NCI-H524 (cell line): ENCODE measurements around the gene CDHR2.
"Not testable (repeated sequence)": the region's sequence is repeated elsewhere in the genome, so short reads cannot be mapped to it uniquely, and the experiment has no call there.

Experiments used
- DNase-seq, 2 experiments: peaks; one replicate each; lab custom pipeline; 2025; lab: John Stamatoyannopoulos, UW

Gene CDHR2

GRCh38 chr5:176540956-176541337 lies 8.2 kb upstream of the CDHR2 start:
- DNase-seq = no peak

DNA sequence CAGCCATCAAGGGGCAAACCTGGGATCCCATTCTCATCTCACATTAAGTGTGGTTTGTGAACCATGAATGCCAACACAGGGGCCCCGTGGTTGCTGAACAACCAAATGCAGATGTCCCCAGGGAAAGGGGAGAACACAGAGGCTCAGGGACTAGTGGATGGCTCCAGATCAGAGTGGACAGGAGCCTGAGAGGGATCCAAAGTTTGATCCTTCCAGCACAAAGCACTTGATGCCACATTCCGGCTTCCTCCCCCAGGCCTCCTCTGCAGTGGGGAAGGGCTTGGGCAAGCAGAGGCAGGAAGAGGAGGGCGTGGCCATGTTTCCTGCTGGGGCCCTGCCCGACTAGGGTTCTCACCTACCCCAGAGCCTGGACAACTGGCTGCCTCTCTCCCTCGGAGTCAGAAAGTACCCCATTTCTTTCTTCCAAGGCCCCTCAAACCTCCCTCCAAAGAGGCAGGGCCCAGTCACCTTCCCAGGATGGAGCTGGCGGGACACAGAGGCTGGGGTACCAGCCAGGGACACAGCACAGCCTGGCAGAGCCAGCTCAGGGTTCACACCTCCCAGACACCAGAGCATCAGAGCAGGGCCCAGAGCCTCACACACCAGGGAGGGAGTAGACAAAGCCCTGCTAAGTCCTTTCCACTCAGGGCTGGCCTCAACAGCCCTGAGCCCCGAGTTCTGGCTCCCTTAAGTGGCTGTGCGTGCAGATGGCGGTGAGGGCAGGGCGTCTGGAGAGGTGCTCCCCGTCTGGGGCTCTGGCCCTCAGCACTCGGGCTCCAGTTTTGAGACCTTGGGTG lies 7.6 kb upstream of the CDHR2 start:
- DNase-seq = peak in 1 of 2 experiments; percentile 58

- DNase-seq = no peak
Measured at GRCh38 chr5:176542135-176542595, 7.0 kb upstream of the CDHR2 start.

GRCh38 chr5:176542596-176543427 lies 6.3 kb upstream of the CDHR2 start:
- DNase-seq = peak; percentile 6 to 49

- DNase-seq = peak; percentile 48 to 58
Measured at GRCh38 chr5:176543428-176544182, 5.5 kb upstream of the CDHR2 start.

DNA sequence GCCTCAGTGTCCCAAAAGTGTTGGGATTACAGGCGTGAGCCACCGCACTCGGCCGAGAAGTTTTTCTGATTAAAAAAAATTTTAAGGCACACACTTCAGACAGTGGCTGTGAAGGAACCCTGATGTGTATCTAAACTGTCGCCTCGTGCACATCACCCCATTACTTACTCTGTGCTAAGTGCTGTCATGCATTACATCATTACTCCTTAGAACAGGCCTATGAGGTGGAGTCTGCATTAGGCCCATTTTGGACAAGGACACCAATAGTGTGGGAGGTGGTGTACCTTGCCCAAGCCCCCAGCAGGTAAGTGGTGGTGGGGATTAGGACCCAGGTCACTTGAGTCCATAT lies 3.8 kb upstream of the CDHR2 start:
- no peak for DNase-seq

- no peak for DNase-seq
Measured at GRCh38 chr5:176545737-176546509, 3.2 kb upstream of the CDHR2 start.

DNA sequence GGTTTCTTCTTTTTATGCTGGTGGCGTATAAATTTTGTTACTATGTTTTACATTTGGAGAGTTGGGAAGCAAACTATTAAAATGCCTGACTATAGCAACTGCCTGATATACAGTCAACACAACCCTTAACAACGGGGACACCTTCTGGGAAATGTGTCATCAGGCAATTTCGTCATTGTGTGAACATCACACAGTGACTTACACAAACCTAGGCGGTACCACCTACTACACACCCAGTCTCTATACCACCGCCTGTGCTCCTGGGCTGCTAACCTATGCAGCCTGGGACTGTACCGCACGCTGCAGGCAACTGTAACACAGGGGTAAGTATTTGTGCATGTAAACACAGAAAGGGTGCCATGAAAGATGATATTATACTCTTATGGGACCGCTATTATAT lies 1.3 kb upstream of the CDHR2 start:
- no peak for DNase-seq

DNA sequence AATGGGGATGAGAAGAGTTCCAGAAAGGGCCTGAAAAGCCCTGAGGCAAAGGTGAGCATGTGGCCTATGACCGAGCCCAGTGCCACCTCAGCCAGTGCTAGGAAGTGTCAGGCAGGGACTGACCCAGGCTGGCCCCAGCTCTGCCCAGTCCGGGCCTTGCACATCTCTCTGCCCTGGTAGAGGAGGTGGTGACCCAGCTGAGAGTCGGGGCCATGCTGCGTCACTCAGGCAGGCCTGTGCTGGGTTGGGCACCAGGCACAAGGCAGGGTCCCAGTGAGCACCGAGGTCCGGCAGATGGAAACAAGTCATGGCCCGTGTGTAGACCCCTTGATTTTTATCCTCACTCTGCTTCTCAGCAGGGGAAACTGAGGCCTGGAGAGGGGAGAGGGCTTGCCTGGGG lies 729 bp downstream of the CDHR2 start:
- no peak for DNase-seq

- no peak for DNase-seq
Measured at GRCh38 chr5:176550275-176550831, 1.2 kb downstream of the CDHR2 start.

- DNase-seq = not testable (repeated sequence)
Measured at GRCh38 chr5:176550937-176551336, 1.8 kb downstream of the CDHR2 start.

DNA sequence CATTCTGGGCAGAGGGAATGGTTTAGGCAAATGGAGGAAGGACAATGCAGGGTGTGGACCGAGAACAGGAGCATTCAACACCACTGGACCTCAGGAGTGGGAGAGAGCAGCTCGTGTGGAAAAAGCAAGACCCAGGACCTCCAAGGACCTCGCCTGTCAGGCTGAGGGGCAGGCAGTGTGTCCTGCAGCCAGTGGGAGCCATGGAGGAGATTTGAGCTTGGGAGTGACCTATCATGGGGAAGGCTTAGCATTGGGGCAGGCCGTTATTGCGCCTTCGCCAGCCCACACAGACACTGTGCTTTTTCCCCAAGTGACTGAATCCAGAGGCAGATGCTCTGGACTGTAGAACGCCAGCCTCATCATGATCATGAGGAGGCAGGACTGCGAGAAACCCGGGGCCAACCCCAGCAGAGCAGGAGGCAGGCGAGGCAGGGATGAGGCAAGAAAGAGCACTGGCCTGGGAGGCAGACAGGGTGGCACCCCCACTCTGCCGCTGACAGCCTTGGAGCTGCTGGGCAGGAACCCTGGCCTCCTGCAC lies 3.3 kb downstream of the CDHR2 start:
- no peak for DNase-seq

DNA sequence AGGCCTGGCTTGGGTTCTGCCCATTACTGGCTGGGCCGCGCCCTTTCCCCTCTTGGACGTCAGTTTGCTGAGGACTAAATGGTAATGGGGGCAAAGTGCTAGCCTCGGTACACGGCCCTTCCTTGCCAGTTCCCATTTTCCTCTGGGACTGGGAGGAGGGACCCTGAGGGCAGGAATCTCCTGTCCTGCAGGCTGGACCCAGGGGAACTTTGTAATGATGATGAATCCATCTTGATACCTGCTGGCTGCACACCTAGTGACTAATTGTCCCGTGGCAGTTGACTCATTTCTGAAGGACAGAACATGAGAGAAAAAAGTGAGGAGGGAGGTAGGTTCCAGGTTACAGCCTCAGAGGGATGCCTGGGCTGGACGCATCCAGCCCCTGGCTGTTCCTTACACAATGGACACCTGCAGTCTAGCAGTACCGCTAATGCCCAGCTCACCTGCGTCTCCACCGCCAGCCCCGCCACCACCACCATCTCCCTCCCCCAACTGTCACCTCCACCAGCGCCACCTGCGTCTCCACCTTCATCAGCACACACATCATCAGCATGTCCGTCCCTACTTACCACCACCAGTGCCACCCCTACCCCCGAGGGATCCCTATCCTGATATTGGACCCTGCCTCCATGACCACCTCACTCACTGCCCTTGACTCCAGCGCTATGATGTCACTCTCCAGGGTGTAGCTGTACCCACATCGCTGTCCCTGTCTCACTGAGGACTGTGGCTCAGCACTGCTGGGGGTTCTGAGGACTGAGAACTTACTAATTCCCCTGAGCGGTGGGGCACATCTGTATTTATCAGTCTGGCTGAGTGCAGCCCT lies 4.3 kb downstream of the CDHR2 start:
- no peak for DNase-seq

DNA sequence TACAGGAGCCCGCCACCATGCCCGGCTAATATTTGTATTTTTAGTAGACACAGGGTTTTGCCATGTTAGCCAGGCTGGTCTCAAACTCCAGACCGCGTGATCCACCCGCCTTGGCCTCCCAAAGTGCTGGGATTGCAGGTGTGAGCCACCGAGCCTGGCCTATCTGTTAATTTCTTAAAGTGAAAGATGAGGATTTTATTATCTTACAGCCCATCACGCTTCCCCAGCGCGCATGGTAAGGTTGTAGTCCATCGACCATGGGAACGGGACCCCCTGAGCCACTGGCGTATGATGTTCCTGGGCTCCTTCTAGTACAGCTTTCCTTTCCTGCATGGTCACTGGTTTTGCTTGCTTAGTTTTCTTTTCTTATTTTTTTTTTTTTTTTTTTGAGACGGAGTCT lies 8.7 kb downstream of the CDHR2 start:
- DNase-seq = no peak

- peak; percentile 25 to 65 for DNase-seq
Measured at GRCh38 chr5:176559683-176560082, 10.5 kb downstream of the CDHR2 start.

- DNase-seq = no peak
Measured at GRCh38 chr5:176560364-176560763, 11.2 kb downstream of the CDHR2 start.

DNA sequence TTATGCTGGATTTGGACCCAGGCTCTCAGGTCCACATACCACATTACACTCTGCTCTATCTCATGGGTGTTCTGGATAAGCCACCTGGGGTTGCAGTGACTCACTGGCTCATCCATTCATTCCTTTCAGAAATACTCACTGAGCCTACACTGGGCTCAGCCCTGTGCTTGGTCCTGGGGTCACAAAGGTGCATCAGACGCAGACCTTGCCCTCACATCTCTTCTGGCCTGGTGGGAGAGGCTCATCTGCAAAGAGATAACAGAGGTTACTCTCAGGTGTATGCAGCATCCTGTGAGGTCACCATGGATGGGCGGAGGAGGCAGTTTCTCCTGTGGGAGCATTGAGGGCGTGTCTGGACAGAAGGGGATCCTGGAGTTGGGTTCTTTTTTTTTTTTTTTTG lies 12.1 kb downstream of the CDHR2 start:
- DNase-seq = no peak

DNA sequence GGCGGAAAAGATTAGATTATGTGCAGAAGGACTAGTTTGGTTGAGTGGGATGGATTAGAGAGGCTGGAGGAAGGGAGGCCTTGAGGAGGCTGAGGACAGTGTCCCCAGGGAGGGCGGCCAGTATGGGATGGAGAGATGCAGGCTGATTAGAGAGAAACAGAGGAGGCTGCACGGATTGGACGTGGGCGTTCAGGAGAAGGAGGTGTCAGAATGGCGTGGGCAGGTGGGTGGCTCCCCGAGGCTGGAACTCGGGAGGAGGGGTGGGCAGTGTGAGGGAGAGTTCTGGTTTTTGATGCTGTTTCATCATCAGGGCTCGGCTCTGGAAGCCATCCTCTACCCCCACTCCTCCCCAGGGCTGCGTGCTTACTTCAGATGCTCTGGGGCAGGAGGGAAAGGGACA lies 13.0 kb downstream of the CDHR2 start:
- DNase-seq = no peak

DNA sequence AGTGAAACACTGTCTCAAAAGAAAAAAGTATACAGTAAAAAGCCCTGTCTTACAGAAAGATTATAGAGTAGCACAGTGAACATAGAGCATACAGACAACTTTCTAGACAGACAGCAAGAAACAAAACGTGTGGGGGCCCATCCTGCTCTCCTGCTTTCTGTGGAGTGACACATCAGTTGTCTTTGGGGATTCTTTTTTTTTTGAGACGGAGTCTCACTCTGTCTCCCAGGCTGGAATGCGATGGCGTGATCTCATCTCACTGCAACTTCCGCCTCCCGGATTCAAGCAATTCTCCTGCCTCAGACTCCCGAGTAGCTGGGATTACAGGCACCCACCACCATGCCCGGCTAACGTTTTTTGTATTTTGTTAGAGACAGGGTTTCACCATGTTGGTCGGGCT lies 14.9 kb downstream of the CDHR2 start:
- no peak for DNase-seq

- no peak for DNase-seq
Measured at GRCh38 chr5:176565760-176566288, 16.7 kb downstream of the CDHR2 start.
